GM18861 (cell line): Measurements from ENCODE around the gene MAPK8IP3.
"Not testable (repeated sequence)": the region's sequence is repeated elsewhere in the genome, so short reads cannot be mapped to it uniquely, and the experiment has no call there.

Source experiments
- ATAC-seq: cut with Tn5 transposase; IDR thresholded peaks from one replicate; pipeline ENCODE4 v1.9.1; 2021; ENCODE audit not compliant: unreplicated experiment

MAPK8IP3 gene

GRCh38 chr16:1708768-1709180 is 2.8 kb downstream of the MAPK8IP3 start:
- no peak for ATAC-seq

GRCh38 chr16:1709356-1709755 is 3.4 kb downstream of the MAPK8IP3 start:
- no peak for ATAC-seq

GRCh38 chr16:1710811-1711507 is 5.0 kb downstream of the MAPK8IP3 start:
- no peak for ATAC-seq

- no peak for ATAC-seq
Observed at GRCh38 chr16:1712791-1713261, 6.8 kb downstream of the MAPK8IP3 start.

GRCh38 chr16:1713331-1713730 is 7.3 kb downstream of the MAPK8IP3 start:
- no peak for ATAC-seq

GRCh38 chr16:1713933-1714332 is 7.9 kb downstream of the MAPK8IP3 start:
- ATAC-seq = no peak

- ATAC-seq = no peak
Observed at GRCh38 chr16:1715220-1715619, 9.2 kb downstream of the MAPK8IP3 start.

- ATAC-seq = not testable (repeated sequence)
Observed at GRCh38 chr16:1718236-1718635, 12.2 kb downstream of the MAPK8IP3 start.

- not testable (repeated sequence) for ATAC-seq
Observed at GRCh38 chr16:1719559-1720229, 13.7 kb downstream of the MAPK8IP3 start.

GRCh38 chr16:1721372-1721771 is 15.4 kb downstream of the MAPK8IP3 start:
- no peak for ATAC-seq

- ATAC-seq = no peak
Observed at GRCh38 chr16:1723450-1724147, 17.6 kb downstream of the MAPK8IP3 start.

- ATAC-seq = no peak
Observed at GRCh38 chr16:1724491-1724890, 18.5 kb downstream of the MAPK8IP3 start.

- ATAC-seq = no peak
Observed at GRCh38 chr16:1726661-1727502, 20.9 kb downstream of the MAPK8IP3 start.

- ATAC-seq = no peak
Observed at GRCh38 chr16:1727651-1728624, 21.9 kb downstream of the MAPK8IP3 start.

GRCh38 chr16:1729026-1729425 is 23.0 kb downstream of the MAPK8IP3 start:
- no peak for ATAC-seq

GRCh38 chr16:1729445-1729844 is 23.4 kb downstream of the MAPK8IP3 start:
- ATAC-seq = no peak

GRCh38 chr16:1731073-1731472 is 25.1 kb downstream of the MAPK8IP3 start:
- ATAC-seq = no peak

GRCh38 chr16:1731603-1732002 is 25.6 kb downstream of the MAPK8IP3 start:
- no peak for ATAC-seq

- ATAC-seq = no peak
Observed at GRCh38 chr16:1732071-1732470, 26.1 kb downstream of the MAPK8IP3 start.

GRCh38 chr16:1732551-1732987 is 26.6 kb downstream of the MAPK8IP3 start:
- not testable (repeated sequence) for ATAC-seq
